Umbilical cord (tissue), 2 donors: ENCODE measurements around the gene ERCC8. TPM values are rescaled to one million over a fixed set of nuclear protein-coding genes. Genes with fewer than 3 reads are reported as not detected.
"Not testable (repeated sequence)": the region's sequence is repeated elsewhere in the genome, so short reads cannot be mapped to it uniquely, and the experiment has no call there.

ENCODE experiments used
- DNase-seq: peaks from one replicate; pipeline ENCODE4 v3.0.0-alpha.2; 2015; ENCODE audit warnings: low spot score
- total RNA-seq: library from RNA; depleted of rRNA; stranded (reverse); fragments of >200 nt; gene quantifications from one replicate; pipeline ENCODE4 v1.2.3, GENCODE V29; 2014; ENCODE audit warnings: low replicate concordance; ENCODE audit not compliant: insufficient read depth

Gene ERCC8, protein sequence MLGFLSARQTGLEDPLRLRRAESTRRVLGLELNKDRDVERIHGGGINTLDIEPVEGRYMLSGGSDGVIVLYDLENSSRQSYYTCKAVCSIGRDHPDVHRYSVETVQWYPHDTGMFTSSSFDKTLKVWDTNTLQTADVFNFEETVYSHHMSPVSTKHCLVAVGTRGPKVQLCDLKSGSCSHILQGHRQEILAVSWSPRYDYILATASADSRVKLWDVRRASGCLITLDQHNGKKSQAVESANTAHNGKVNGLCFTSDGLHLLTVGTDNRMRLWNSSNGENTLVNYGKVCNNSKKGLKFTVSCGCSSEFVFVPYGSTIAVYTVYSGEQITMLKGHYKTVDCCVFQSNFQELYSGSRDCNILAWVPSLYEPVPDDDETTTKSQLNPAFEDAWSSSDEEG
- total RNA-seq = 11.6 TPM

DNA sequence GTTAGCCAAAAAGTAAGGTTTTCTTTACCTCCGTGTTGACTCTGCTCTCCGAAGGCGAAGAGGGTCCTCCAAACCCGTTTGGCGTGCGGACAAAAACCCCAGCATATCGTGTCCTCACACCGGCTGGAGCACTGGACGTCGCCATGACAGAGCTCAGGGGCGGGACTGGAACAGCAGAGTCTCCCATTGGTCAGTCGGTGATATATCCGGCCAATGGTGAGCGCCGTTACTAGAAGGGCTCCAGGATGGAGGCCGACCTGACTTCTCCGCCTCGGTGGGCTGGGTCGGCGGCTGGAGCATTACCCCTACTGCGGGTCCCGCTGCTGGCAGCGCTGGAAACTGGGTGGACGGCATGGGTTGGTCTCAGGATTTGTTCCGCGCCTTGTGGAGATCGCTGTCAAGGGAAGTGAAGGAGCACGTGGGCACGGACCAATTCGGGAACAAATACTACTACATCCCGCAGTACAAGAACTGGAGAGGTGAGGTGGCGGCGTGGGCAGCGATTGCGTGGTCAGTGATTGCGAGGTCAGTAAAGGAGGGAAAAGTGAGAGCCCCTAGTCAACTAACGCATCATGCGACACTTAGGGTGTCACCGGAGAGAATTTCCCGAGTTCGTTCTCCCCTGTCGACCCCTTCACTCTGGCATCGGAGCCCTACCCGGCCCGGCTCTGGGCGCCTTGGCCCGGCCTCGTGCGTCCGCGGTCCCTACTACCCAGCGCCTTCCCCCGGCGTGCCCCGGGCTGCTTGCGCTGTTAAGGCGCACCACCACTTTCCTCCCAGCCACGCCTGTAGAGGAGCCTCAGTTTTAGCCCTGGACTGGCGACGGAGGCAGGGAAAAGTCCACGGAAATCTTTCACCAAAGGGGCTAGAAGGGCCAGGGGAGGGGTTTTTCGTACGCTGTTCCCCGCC lies at the start of gene ERCC8, which contains the start of gene NDUFAF2:
ERCC8 (minus strand) TSS at position 167 of the 909 bp plus-strand sequence; CDS start at position 105, 62 bp downstream.
NDUFAF2 (plus strand) TSS at position 302 of the 909 bp plus-strand sequence; CDS start at position 353, 51 bp downstream.
- DNase-seq = peak; percentile 97

DNA sequence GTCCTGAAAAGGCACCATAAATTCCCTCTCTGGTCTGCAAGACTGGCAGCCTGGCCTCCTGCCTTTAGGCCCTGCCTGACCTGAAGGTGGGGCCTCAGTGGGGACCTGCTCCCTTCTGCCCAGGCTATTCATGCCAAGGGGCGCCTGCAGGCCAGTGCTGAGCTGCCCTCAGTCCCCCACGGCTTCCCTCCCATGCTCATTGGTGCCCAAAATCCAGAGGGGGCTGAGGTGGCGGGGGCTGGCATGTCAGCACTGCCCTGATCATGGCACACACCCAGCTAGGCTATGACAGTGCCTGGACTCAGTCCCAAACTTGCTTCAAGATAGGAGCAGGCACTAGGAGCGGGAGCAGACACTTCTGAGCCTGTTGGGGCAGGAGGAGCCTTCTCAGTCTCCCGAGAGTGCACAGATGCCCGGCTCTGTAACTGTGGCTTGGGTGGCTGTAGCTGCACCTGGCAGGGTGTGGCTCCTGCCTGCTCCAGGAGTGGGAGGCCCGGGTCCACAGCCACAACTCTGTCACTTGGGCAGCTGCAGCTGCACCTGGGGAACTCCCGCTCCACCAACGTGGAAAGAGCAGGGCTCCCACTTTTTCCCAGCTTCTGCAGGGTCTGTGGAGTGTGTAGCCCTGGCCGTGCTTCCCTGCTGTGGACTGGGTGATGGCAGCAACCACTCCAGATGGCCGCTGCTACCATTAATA lies 49.2 kb upstream of the ERCC8 start:
- no peak for DNase-seq

DNA sequence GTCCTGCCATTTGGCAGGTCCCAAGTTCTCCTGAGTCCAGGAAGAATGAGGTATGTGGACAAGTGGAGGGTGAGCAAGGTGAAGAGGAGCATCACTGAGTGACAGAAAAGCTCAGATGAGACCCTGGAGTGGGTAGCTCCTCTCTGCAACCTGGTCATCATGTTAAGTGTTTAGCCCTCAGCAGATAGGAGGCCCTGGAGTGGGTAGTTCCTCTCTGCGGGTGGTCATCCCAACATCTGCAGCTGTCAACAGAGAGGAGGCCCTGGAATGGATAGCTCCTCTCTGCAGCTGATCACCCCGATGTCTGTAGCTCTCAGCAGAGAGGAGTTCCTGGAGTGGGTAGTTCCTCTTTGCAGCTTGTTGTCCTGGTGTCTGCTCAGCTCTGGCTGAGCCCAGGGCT lies 48.6 kb upstream of the ERCC8 start:
- no peak for DNase-seq

DNA sequence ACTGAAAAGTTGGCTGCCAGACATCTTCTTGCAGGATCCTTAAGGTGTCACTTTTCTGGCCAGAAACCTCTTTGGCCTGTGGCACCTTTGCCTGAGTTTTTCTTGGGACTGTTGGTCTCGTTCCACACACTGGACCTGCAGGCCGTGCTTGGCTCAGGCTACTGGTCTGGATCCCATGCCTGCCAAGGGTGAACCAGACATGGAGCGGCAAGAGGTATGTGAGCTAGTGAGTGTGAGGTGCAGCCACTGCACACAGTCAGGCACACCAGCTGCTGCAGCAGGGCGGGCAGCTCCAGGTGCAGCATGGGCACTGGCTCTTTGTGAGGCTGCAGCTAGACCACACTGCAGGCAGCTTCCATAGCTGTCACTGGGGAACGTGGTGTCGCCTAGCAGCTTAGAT lies 48.0 kb upstream of the ERCC8 start:
- no peak for DNase-seq

DNA sequence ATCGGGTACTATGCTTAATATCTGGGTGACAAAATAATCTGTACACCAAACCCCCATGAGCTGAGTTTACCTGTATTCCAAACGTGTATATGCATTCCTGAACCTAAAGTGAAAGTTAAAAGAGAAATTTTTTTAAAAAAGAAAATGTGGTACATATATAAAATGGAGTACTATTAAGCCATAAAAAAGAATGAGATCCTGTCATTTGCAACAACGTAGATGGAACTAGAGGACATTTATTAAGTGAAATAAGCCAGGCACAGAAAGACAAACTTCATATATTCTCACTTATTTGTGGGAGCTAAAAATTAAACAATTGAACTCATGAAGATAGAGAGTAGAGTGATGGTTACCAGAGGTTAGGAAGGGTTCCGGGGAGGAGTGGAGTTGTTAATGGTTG lies 44.9 kb upstream of the ERCC8 start:
- DNase-seq = no peak

DNA sequence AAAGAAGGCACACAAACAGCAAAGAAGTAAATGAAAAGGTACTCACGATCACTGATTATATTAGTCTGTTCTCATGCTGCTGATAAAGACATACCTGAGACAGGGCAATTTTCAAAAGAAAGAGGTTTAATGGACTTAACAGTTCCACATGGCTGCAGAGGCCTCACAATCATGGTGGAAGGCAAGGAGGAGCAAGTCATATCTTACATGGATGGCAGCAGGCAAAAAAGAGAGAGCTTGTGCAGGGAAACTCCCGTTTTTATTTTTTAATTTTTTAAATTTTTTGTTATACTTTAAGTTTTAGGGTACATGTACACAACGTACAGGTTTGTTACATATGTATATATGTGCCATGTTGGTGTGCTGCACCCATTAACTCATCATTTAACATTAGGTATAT lies 37.3 kb upstream of the ERCC8 start:
- DNase-seq = not testable (repeated sequence)

DNA sequence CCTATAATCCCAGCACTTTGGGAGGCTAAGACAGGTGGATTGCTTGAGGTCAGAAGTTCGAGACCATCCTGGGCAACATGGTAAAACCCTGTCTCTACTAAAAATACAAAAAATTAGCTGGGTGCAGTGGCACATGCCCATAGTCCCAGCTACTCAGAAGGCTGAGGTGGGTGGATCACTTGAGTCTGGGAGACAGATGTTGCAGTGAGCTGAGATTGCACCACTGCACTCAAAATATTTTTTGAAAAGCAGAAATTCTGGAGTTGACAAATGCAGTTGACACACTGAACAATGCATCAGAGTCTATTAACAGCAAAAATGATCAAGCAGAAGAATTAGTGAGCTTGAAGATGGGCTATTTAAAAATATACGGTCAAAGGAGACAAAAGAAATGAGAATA lies 35.6 kb upstream of the ERCC8 start:
- DNase-seq = no peak

DNA sequence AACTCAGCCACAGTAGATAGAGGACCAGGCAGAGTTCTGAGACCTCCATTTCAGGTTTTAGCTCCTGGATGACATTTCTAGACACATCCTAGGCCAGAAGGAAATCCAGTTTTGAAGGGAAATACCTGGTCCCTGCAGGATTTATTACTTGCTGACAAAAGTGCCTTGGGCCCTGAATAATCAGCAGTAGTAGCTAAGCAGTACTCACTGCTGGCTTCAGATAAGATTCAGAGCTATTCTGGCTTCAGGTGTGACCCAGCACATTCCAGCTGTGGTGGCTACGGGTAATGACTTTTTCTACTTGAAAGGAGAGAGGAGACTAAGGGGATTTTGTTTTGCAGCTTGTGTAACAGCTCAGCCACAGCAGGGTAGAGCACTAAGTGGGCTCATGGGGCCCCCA lies 34.1 kb upstream of the ERCC8 start:
- no peak for DNase-seq

DNA sequence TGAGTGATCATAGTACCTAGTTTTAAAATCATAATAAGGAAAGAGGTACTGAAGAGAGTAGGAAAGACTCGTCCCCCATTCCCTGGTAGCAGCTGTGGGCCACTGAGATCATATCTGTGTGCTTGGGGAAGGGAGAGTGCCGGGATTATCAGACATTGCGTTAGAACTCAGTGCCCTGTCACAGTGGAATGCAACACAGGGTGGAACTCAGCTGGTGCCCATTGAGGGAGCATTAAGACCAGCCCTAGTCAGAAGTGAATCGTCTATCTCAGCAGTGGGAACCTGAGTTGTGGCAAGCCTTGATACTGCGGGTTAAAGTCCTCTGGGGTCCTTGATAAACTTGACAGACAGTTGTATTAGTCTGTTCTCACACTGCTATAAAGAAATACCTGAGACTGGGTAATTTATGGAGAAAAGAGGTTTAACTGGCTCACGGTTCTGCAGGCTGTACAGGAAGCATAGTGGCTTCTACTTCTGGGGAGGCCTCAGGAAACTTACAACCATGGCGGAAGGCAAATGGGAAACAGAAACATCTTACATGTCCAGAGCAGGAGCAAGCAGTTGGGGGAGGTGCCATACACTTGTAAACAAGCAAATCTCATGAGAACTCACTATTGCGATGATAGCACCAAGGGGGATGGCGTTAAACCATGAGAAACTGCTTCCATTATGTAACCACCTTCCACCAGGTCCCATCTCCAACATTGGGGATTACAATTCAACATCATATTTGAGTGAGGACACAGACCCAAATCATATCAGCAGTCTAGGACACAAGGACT lies 33.3 kb upstream of the ERCC8 start:
- DNase-seq = no peak

DNA sequence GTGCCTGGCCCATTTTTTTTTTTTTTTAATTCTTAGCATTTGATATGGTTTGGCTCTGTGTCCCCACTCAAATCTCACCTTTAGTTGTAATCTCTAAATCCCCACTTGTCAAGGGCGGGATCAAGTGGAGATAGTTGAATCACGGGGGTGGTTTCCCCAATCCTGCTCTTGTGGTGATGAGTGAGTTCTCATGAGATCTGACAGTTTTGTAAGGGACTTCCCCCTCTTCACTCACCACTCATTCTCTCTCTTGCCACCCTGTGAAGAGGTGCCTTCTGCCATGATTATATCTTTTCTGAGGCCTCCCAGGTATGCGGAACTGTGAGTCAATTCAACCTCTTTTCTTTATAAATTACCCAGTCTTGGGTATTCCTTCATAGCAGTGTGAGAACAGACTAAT lies 27.4 kb upstream of the ERCC8 start:
- DNase-seq = no peak

DNA sequence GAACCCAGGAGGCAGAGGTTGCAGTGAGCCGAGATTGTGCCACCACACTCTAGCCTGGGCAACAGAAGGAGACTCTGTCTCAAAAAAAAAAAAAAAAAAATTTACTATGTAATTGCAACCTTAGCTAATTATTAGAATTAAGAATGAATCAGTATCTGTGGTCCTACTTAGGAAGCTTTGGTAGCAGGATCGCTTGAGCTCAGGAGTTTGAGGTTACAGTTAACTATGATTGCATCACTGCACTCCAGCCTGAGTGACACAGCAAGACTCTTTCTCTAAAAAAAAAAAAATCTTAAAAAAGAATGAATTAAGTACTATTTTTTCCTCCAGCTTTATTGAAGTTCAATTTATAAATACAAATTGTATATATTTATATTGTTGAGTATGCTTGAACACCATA lies 16.8 kb upstream of the ERCC8 start:
- DNase-seq = no peak

DNA sequence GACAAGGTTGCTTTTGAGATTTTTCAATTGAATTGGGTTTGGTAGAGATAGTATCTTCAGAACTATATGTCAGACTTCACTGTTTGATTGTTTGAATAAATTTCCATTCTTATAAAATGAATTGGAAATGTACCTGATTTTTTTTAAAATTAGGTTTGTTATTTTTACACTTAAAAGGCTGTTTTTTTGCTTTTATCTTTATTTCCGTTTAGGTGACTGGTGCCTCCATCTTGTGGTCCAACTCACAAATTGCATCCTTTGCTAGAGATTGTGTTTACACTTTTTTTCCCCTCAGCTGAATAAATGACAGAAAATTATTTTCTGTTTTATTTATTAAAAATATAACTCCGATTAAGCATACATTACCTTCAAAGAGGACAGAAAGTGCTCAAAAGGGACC lies 15.7 kb upstream of the ERCC8 start:
- no peak for DNase-seq

DNA sequence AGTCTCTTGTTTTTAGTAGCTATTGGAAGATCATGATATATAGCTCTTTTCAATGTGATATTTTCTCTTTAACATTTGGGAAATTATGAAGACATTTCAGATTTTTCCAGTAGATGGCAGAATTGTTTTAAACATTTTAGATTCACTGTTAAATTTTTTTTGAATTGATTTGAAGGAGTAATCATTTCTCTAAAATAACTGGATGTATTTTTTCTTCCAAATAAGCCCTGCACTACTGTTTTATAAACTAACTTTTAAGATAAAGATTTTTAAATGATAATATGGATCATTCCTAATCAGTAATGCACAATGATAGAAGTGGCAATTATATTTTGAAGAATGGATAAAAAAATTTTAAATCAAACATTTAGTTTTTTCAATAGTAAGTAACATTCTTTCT lies 14.3 kb upstream of the ERCC8 start:
- DNase-seq = peak; percentile 38

DNA sequence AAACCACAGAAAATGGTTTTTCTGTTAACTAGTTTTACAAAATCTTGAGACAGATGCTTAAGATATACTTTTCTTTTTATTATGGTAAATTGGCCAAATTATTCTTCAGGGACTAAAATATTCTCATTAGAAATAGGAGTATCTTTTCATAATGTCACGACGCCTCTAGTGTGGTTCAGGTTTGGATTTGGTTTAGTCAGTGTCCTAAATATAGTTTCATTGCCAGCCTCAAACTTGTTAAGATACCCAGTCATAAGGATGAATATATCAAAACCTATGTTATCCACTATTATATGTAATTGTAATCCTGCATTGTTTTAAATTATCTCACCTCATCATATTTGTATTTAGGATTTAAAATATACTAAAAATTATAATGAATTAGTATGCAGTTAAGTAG lies 13.8 kb upstream of the ERCC8 start:
- DNase-seq = no peak

DNA sequence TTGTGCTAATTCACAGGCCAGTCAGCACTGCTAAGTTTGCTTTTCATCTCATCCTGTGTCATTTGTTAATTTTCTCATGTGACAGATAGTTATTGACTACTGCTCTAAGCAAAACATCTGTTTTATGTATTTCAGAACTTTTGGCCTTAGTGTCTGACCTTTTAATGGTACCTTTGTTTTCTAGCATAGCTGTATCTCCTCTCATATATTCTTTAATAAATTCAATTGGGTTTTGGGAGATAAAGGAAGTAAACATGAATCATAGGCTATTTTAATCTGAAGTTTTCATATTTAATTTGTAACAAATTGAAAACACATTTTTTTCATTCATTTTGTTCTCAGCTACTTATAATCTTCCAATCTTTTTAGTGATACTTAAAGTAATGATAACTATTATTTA lies 13.2 kb upstream of the ERCC8 start:
- no peak for DNase-seq

DNA sequence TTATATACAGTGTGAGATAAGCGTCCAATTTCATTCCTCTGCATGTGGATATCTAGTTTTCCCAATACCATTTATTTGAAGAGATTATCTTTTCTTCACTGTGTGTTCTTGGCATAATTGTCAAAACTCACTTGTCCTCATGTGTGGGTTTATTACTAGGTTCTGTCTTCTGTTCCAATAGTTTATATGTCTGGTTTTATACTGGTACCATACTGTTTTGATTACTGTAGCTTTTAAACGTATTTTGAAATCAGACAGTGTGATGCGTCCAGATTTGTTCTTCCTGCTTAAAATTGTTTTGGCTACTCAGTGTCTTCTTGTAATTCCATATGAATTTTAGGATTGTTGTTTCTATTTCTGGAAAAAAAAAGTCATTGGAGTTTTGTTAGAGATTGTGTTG lies 10.4 kb upstream of the ERCC8 start:
- no peak for DNase-seq

DNA sequence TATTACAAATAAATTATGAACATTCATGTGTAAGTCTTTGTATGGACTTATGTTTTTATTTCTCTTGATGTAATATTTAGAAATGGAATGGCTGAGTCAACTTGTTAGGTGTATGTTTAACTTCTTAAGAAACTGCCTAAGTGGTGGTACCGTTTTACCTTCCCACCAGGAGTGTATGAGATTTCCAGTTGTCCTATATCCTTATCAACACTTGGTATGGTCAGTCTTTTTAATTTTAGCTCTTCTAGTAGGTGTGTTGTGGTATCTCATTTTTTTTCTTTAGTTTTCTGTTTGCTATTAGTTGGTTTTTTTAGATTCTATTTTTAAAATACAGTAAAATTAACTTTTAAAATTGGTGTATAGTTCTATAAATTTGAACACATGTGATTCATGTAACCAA lies 3.9 kb upstream of the ERCC8 start:
- DNase-seq = no peak

DNA sequence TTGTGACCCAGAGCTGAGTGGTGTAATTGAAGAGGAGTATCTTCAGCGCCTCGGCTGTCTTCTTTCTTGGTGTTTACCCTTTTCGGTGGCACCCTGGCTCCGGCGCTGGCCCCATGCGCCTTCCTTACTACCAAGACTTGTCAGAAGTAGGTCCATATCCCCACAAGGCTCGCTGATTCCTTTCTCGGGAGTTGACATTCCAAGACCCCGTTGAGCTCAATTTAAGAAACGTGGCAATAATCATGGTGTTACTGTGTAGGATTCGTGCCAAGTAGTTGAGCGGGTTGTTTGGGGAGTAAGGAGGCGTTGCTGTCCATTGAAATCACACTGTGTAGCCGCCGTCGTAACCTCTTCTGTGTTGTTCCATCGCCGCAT lies 930 bp upstream of the ERCC8 start:
- peak; percentile 62 for DNase-seq

DNA sequence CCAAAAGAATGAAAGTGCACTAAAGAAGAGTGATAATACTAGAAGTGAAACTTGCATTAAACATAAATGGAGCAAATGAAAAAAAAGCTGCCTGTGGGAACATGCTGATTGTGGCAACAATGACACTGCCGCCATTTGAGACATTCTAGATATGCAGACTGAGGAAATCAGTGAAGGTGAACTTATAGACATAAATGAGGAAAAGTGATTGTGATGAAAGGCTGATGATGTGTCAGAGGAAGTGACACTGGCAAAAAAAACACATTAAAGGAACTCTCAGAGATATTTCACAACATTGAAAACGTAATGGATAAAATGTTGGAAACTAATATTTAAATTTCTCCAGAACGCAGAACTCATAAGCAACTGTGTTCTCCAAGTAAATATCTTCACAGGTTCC lies 1.2 kb downstream of the ERCC8 start:
- DNase-seq = no peak

DNA sequence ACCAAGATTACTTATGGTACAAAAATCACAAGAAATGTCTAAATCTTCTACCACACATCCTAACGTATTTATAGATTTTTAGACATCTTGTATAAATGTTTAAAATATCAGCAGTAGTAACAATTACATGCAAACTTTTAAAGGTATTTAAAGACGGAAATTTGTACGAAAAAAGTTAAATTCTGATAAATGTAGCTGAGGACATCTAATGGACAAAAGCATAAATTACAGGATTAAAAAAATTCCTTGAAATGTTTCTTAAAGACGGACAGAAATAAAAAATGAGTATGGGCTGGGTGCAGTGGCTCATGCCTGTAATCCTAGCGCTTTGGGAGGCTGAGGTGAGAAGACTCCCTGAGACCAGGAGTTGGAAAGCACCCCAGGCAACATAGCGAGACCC lies 15.8 kb downstream of the ERCC8 start:
- DNase-seq = no peak

DNA sequence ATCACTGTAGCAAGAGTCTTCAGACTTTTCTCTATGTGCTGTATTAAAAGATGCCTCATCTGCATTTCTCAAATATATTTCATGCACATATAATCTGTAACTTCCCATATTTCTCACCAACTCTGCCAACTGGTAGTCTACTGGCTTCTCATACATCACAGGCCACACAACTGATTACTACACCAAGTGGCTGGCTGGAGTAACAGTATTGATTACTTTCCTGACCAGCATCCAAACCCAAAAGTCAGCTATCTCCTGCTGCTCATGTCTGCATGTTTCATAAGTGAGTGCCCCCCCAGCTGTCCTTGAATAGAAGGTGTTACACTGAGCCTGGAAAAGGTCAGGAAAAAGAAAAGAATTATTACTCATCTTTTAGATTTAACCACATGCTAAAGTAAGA lies 17.4 kb downstream of the ERCC8 start:
- DNase-seq = no peak
